Liver (tissue), 9 donors: ENCODE results near the gene TTC4. TPM values are rescaled to one million over a fixed set of nuclear protein-coding genes. Genes with fewer than 3 reads are reported as not detected.
"Not testable (repeated sequence)": the region's sequence is repeated elsewhere in the genome, so short reads cannot be mapped to it uniquely, and the experiment has no call there.

ENCODE experiments used
- DNase-seq: peaks from one replicate; pipeline ENCODE4 v3.0.0-alpha.2; 2017; ENCODE audit warnings: low spot score
- H3K27ac ChIP-seq, 2 donors: one replicate each; pipeline ENCODE4 v1.7.0; 2013; ENCODE audit warnings: inconsistent platforms in 2 of 2, low read length in 2 of 2, control low read depth in 1 of 2, low read depth in 1 of 2, mild to moderate bottlenecking in 1 of 2
- H3K27me3 ChIP-seq, 4 donors: one replicate each; pipeline versions ENCODE4 v1.6.1 to v1.7.0; 2013; ENCODE audit warnings: low read length in 3 of 4, inconsistent platforms in 1 of 4, mild to moderate bottlenecking in 1 of 4, moderate library complexity in 1 of 4; ENCODE audit not compliant: control insufficient read depth in 4 of 4, insufficient read depth in 4 of 4
- H3K36me3 ChIP-seq, 4 donors: one replicate each; pipeline versions ENCODE4 v1.6.1 to v1.7.0; 2013; ENCODE audit warnings: low read length in 3 of 4, mild to moderate bottlenecking in 3 of 4, low read depth in 1 of 4, moderate library complexity in 1 of 4; ENCODE audit not compliant: control insufficient read depth in 4 of 4, insufficient read depth in 3 of 4
- H3K4me1 ChIP-seq, 4 donors: one replicate each; pipeline versions ENCODE4 v1.6.1 to v1.7.0; 2013; ENCODE audit warnings: low read length in 3 of 4, mild to moderate bottlenecking in 3 of 4, moderate library complexity in 1 of 4; ENCODE audit not compliant: control insufficient read depth in 4 of 4, insufficient read depth in 4 of 4
- H3K4me3 ChIP-seq, 3 donors: one replicate each; pipeline versions ENCODE4 v1.6.1 to v1.7.0; 2013; ENCODE audit warnings: low read length in 3 of 3, control low read depth in 1 of 3, low read depth in 1 of 3, mild to moderate bottlenecking in 1 of 3
- H3K9ac ChIP-seq, 2 donors: one replicate each; pipeline ENCODE4 v1.7.0; 2013; ENCODE audit warnings: low read length in 2 of 2, mild to moderate bottlenecking in 2 of 2, moderate library complexity in 2 of 2, control low read depth in 1 of 2, low read depth in 1 of 2
- H3K9me3 ChIP-seq, 4 donors: one replicate each; pipeline versions ENCODE4 v1.6.1 to v1.7.0; 2013; ENCODE audit warnings: low read length in 3 of 4; ENCODE audit not compliant: control insufficient read depth in 4 of 4
- EGR1 ChIP-seq, 2 donors: IDR thresholded peaks; 2 replicates each; pipeline ENCODE4 v1.6.1; 2016 to 2018; ENCODE audit warnings: antibody characterized with exemption in 2 of 2, low read depth in 2 of 2
- FOXA1 ChIP-seq: IDR thresholded peaks from 2 replicates; pipeline ENCODE4 v1.6.1; 2016; ENCODE audit warnings: antibody characterized with exemption
- FOXA2 ChIP-seq: IDR thresholded peaks from 2 replicates; pipeline ENCODE4 v1.6.1; 2016; ENCODE audit warnings: antibody characterized with exemption
- GABPA ChIP-seq, 2 donors: IDR thresholded peaks in 1 of 2; conservative IDR thresholded peaks in 1 of 2; 2 replicates each; pipeline ENCODE4 v1.6.1; 2016; ENCODE audit warnings: antibody characterized with exemption in 2 of 2, mild to moderate bottlenecking in 1 of 2, moderate library complexity in 1 of 2
- NR2F2 ChIP-seq: IDR thresholded peaks from 2 replicates; pipeline ENCODE4 v1.6.1; 2016; ENCODE audit warnings: antibody characterized with exemption
- RAD21 ChIP-seq, 2 donors: IDR thresholded peaks; 2 replicates each; pipeline ENCODE4 v1.6.1; 2016; ENCODE audit warnings: antibody characterized with exemption in 2 of 2, mild to moderate bottlenecking in 2 of 2
- SP1 ChIP-seq: IDR thresholded peaks from 2 replicates; pipeline ENCODE4 v1.6.1; 2018; ENCODE audit warnings: antibody characterized with exemption, mild to moderate bottlenecking
- WGBS: extraction: QIAGEN DNeasy Blood & Tissue Kit; methylation state at CpG from one replicate; pipeline ENCODE4 v1.1.7; 2013; 5-methylcytosine and 5-hydroxymethylcytosine counted together
- polyA plus RNA-seq, 2 donors: library from polyadenylated mRNA; stranded (reverse) in 1 of 2; unstranded in 1 of 2; fragments of 200-250 nt in 1 of 2; fragments of >200 nt in 1 of 2; fragmentation: Nextera tagmentation in 1 of 2; extraction: Ambion mirVana in 1 of 2; gene quantifications; one replicate each; pipeline versions ENCODE4 v1.2.1 to v1.2.3, GENCODE V29; 2013 to 2015
- total RNA-seq, 2 donors: library from RNA; depleted of rRNA; stranded (reverse); fragments of >200 nt; gene quantifications; one replicate each; pipeline ENCODE4 v1.2.3, GENCODE V29; 2014
- TF ChIP-seq, protein P1 (sequence below): IDR thresholded peaks from 2 replicates; pipeline ENCODE4 v1.6.1; 2016; ENCODE audit warnings: antibody characterized with exemption, mild to moderate bottlenecking
- TF ChIP-seq, protein P2 (sequence below): fragments of 150-350 bp; IDR thresholded peaks from 2 replicates; pipeline ENCODE4 v1.5.1; 2017; ENCODE audit warnings: improper control_type of control experiment, low read depth, low read length; ENCODE audit not compliant: missing input control
- TF ChIP-seq, protein P3 (sequence below): IDR thresholded peaks from 2 replicates; pipeline ENCODE4 v1.6.1; 2016; ENCODE audit warnings: antibody characterized with exemption
- TF ChIP-seq, protein P4 (sequence below): IDR thresholded peaks from 2 replicates; pipeline ENCODE4 v1.6.1; 2016; ENCODE audit warnings: antibody characterized with exemption
- donor health status: healthy.
- donor health status: healthy.
- donor health status: healthy.
- donor health status: healthy.
- donor health status: healthy.

Gene TTC4
- total and polyA plus RNA-seq, 4 donors = 6.9 to 10.9 (median 8.1) TPM

DNA sequence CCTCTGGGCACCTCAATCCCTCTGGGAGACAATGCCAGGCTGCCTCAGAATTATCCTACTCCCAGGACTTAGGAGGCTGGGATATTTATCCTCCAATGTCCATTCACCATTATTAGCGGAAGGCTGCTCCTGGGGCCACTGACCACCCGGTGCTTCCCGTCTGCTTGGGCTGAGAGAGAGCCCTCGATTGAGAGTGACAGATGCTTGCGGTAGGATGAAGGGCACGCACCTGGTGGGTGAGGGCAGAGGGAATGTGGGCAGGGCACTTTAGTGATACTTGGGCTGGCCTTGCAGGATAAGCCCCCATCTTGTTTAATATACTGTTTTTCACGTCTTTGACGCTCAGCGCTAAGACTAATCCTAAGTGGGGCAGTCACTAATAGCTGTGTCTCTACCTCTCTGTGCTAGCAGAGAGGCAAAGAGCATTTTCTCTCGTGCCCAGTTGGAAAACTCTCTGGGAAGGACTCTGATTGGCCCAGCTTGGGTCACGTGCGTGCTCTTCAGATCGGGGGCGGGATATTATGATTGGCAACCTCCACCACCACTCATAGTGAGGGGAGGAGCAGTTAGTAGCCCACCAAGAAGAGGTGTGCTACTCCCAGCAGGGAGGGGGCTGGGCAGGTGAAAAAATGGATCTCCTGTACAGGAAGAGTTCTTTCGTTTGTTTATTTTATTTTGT, 59.3 kb downstream of the TTC4 start (continued):
- TF ChIP-seq, protein P1, sequence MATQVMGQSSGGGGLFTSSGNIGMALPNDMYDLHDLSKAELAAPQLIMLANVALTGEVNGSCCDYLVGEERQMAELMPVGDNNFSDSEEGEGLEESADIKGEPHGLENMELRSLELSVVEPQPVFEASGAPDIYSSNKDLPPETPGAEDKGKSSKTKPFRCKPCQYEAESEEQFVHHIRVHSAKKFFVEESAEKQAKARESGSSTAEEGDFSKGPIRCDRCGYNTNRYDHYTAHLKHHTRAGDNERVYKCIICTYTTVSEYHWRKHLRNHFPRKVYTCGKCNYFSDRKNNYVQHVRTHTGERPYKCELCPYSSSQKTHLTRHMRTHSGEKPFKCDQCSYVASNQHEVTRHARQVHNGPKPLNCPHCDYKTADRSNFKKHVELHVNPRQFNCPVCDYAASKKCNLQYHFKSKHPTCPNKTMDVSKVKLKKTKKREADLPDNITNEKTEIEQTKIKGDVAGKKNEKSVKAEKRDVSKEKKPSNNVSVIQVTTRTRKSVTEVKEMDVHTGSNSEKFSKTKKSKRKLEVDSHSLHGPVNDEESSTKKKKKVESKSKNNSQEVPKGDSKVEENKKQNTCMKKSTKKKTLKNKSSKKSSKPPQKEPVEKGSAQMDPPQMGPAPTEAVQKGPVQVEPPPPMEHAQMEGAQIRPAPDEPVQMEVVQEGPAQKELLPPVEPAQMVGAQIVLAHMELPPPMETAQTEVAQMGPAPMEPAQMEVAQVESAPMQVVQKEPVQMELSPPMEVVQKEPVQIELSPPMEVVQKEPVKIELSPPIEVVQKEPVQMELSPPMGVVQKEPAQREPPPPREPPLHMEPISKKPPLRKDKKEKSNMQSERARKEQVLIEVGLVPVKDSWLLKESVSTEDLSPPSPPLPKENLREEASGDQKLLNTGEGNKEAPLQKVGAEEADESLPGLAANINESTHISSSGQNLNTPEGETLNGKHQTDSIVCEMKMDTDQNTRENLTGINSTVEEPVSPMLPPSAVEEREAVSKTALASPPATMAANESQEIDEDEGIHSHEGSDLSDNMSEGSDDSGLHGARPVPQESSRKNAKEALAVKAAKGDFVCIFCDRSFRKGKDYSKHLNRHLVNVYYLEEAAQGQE = no peak

DNA sequence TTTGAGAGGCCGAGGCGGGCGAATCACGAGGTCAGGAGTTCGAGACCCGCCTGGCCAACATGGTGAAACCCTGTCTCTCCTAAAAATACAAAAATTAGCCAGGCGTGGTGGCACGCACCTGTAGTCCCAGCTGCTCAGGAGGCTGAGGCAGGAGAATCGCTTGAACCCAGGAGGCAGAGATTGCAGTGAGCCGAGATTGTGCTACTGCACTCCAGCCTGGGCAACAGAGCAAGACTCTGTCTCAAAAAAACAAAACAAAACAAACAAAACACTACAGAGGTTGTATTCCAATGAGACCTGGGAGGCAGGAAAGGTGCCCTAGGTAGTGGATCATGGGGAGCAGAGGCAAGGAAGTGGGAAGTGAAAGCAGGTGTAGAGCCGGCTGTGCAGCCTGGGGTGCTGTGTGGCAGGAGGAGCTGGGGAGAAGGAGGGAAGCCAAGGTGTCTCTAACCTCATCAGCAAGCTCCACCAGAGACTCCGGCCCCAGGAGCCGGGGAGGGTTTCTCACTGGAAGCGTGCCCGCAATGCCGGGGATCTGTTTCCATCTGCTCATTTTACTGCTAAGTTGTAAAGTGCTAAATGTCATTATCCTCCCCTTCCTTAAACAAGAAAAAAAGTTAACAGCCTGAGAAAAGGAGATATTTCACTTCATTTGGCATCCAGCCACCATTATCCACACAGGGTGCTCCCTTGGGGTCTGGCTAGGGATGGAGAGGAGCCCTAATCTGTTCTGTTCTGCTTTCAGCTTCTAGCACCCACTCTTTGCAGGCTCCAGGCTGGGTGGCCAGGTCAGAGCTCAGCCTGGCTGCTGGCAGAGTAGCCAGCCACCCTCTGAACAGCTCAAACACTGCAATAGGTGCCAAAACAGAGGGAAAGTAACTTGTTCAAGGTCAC, 60.4 kb downstream of the TTC4 start:
- not testable (repeated sequence) for H3K4me3 ChIP-seq, H3K9ac ChIP-seq, H3K36me3 ChIP-seq, DNase-seq, H3K4me1 ChIP-seq, H3K27ac ChIP-seq, H3K27me3 ChIP-seq, H3K9me3 ChIP-seq
- 83% methylated on average over 16 of the region's 16 CpGs for WGBS

DNA sequence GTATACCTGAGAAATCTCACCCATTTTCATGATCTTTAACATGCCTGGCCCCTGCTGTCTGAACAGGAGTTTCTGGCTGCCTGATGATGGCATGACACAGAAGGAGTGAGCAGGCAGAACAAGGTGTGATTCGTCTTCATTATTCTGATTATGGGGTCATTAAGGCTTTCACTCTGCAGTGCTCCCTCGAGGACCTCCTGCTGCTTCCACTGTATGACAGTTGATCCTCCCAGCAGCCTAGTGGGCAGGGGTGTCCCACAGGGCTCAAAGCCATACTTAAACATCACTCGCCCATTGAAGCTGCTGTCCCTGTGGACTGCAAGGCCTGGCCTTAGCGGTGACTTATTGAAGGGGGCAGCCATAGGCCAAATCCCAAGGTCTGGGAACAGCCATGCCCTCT, 61.4 kb downstream of the TTC4 start:
- Histone ChIP-seq H3K4me3 (no peak overlapping the region), H3K27ac (no peak overlapping the region), H3K9me3 (no peaks in the 10 kb centered on the region), H3K9ac (no peak overlapping the region), H3K36me3 (no peaks in the 10 kb centered on the region), H3K27me3 (no peaks in the 10 kb centered on the region), H3K4me1 (peaks cover 0 to 4% (median 0%) of the 10 kb centered on the region in 4 donors)
- DNase-seq = no peak
- 86% methylated on average over 4 of the region's 4 CpGs for whole genome bisulfite sequencing
- TF ChIP-seq RAD21 (IDR thresholded peaks at IDR 0.05) (no peak), GABPA (IDR thresholded peaks at IDR 0.05 in 1 of 2, conservative IDR thresholded peaks at IDR 0.05 in 1 of 2) (no peak), NR2F2 (no peak)

DNA sequence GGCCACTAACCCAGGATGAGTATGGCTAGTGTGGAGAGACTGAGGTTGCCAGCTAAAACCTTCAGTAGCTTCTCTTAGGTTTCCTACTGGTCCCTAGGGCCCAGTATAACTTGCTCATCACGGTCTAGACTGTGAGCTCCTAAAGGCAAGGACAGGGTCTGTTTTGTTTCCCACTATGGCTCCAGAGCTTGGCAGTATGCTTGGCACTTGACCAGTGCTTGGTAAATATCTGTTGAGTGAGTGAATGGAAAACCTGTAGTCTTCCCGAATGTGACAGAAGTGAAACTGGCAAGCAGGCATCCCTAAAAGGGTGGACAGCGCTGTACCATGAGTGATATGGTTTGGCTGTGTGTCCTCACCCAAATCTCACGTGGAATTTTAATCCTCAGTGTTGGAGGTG, 61.8 kb downstream of the TTC4 start:
- H3K27ac ChIP-seq = no peak overlapping the region
- H3K9me3 ChIP-seq = no peaks in the 10 kb centered on the region
- H3K27me3 ChIP-seq = no peaks in the 10 kb centered on the region
- no peak overlapping the region for H3K9ac ChIP-seq
- H3K4me3 ChIP-seq = no peak overlapping the region
- WGBS = 87% methylated on average over 4 of the region's 4 CpGs
- no peaks in the 10 kb centered on the region for H3K36me3 ChIP-seq
- TF ChIP-seq SP1 (no peak), FOXA1 (no peak), FOXA2 (no peak), EGR1 (IDR thresholded peaks at IDR 0.05; ENCODE audit: low read depth in 2 of 2) (no peak), GABPA (IDR thresholded peaks at IDR 0.05 in 1 of 2, conservative IDR thresholded peaks at IDR 0.05 in 1 of 2) (no peak)
- TF ChIP-seq, protein P2, sequence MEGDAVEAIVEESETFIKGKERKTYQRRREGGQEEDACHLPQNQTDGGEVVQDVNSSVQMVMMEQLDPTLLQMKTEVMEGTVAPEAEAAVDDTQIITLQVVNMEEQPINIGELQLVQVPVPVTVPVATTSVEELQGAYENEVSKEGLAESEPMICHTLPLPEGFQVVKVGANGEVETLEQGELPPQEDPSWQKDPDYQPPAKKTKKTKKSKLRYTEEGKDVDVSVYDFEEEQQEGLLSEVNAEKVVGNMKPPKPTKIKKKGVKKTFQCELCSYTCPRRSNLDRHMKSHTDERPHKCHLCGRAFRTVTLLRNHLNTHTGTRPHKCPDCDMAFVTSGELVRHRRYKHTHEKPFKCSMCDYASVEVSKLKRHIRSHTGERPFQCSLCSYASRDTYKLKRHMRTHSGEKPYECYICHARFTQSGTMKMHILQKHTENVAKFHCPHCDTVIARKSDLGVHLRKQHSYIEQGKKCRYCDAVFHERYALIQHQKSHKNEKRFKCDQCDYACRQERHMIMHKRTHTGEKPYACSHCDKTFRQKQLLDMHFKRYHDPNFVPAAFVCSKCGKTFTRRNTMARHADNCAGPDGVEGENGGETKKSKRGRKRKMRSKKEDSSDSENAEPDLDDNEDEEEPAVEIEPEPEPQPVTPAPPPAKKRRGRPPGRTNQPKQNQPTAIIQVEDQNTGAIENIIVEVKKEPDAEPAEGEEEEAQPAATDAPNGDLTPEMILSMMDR = no peak
- TF ChIP-seq, protein P3, sequence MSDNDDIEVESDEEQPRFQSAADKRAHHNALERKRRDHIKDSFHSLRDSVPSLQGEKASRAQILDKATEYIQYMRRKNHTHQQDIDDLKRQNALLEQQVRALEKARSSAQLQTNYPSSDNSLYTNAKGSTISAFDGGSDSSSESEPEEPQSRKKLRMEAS = no peak
- TF ChIP-seq, protein P4, sequence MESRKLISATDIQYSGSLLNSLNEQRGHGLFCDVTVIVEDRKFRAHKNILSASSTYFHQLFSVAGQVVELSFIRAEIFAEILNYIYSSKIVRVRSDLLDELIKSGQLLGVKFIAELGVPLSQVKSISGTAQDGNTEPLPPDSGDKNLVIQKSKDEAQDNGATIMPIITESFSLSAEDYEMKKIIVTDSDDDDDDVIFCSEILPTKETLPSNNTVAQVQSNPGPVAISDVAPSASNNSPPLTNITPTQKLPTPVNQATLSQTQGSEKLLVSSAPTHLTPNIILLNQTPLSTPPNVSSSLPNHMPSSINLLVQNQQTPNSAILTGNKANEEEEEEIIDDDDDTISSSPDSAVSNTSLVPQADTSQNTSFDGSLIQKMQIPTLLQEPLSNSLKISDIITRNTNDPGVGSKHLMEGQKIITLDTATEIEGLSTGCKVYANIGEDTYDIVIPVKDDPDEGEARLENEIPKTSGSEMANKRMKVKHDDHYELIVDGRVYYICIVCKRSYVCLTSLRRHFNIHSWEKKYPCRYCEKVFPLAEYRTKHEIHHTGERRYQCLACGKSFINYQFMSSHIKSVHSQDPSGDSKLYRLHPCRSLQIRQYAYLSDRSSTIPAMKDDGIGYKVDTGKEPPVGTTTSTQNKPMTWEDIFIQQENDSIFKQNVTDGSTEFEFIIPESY = no peak
- no peak for DNase-seq
- peaks cover 0 to 4% (median 0%) of the 10 kb centered on the region in 4 donors for H3K4me1 ChIP-seq
